Measurements from ENCODE around the gene IL2RA.

DNA sequence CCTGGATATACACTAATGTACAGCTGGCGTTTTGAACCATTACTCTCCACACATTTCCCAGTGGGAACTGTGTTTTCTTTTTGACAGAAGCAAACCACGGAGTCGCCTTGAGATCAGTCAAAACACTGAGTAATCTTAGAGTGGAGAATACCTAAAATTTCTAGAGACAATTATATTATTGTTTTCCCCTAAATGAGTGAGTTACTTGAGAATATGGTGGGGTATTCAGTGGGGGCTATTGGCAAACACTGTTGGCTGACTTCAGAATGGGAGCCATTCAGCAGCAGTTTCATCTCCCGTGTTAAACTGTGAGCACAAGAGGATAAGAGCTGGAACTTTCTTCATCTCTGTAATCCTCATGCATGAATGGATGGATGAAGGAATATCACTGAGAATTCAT is 6.2 kb downstream of the IL2RA start:
- TF ChIP-seq ATF7 (IDR thresholded peaks at IDR 0.05; ENCODE audit: low read depth), result no peak
- no peak for TF ChIP-seq PAX5 (IDR thresholded peaks at IDR 0.05; ENCODE audit: borderline replicate concordance, low read depth, low read length)
- TF ChIP-seq CREB1 (IDR thresholded peaks at IDR 0.05; ENCODE audit: low read depth), result no peak
- TF ChIP-seq POLR2A (IDR thresholded peaks at IDR 0.05; ENCODE audit: low read depth, low read length), result no peak
- no peak for TF ChIP-seq ZNF24 (IDR thresholded peaks at IDR 0.05)
- no peak for TF ChIP-seq ZNF384 (IDR thresholded peaks at IDR 0.05; ENCODE audit: borderline replicate concordance, low read depth, low read length)
- no peak for TF ChIP-seq SMARCA5 (IDR thresholded peaks at IDR 0.05)
